HG02840 (cell line): ENCODE data around the gene FOXP1.
A peak's percentile ranks its signal among the peaks of the same experiment; 100 is the strongest.
"Not testable (repeated sequence)": the region's sequence is repeated elsewhere in the genome, so short reads cannot be mapped to it uniquely, and the experiment has no call there.

ENCODE experiments used
- ATAC-seq: cut with Tn5 transposase; IDR thresholded peaks from one replicate; pipeline ENCODE4 v1.9.1; 2021; ENCODE audit warnings: mild to moderate bottlenecking, moderate library complexity, moderate number of reproducible peaks; ENCODE audit not compliant: unreplicated experiment, low FRiP score

FOXP1 gene

GRCh38 chr3:71438071-71438685 lies 145.3 kb downstream of the FOXP1 start:
- ATAC-seq = no peak

GRCh38 chr3:71436337-71436736 lies 147.2 kb downstream of the FOXP1 start:
- ATAC-seq = no peak

- not testable (repeated sequence) for ATAC-seq
These were observed 147.7 kb downstream of the FOXP1 start for GRCh38 chr3:71435836-71436235.

- no peak for ATAC-seq
These were observed 149.9 kb downstream of the FOXP1 start for GRCh38 chr3:71433631-71434030.

- ATAC-seq = no peak
These were observed 151.2 kb downstream of the FOXP1 start for GRCh38 chr3:71432044-71432975.

GRCh38 chr3:71430941-71431552 lies 152.5 kb downstream of the FOXP1 start:
- ATAC-seq = no peak

GRCh38 chr3:71429597-71429988 lies 153.9 kb downstream of the FOXP1 start:
- ATAC-seq = no peak

- ATAC-seq = no peak
These were observed 154.5 kb downstream of the FOXP1 start for GRCh38 chr3:71428841-71429596.

- no peak for ATAC-seq
These were observed 157.9 kb downstream of the FOXP1 start for GRCh38 chr3:71425491-71426071.

GRCh38 chr3:71423151-71423906 lies 160.2 kb downstream of the FOXP1 start:
- no peak for ATAC-seq

- peak; percentile 86 for ATAC-seq
These were observed 161.5 kb downstream of the FOXP1 start for GRCh38 chr3:71421820-71422566.

GRCh38 chr3:71421475-71421819 lies 162.1 kb downstream of the FOXP1 start:
- peak; percentile 49 for ATAC-seq

GRCh38 chr3:71419369-71419768 lies 164.2 kb downstream of the FOXP1 start:
- ATAC-seq = no peak

GRCh38 chr3:71417791-71418190 lies 165.7 kb downstream of the FOXP1 start:
- no peak for ATAC-seq

- ATAC-seq = no peak
These were observed 166.7 kb downstream of the FOXP1 start for GRCh38 chr3:71416876-71417275.

GRCh38 chr3:71415681-71416122 lies 167.8 kb downstream of the FOXP1 start:
- no peak for ATAC-seq

- ATAC-seq = no peak
These were observed 169.2 kb downstream of the FOXP1 start for GRCh38 chr3:71414189-71414927.

- no peak for ATAC-seq
These were observed 170.0 kb downstream of the FOXP1 start for GRCh38 chr3:71413572-71413971.
